GM12874 (cell line): ENCODE measurements around the gene UNC79.

Experiments
- CTCF ChIP-seq: IDR thresholded peaks from 2 replicates; pipeline ENCODE4 v1.5.1; 2011; ENCODE audit warnings: low read depth, mild to moderate bottlenecking, control low read depth, low read length, moderate library complexity; ENCODE audit not compliant: insufficient read depth

UNC79 gene

GRCh38 chr14:93606091-93606490, 175.4 kb downstream of the UNC79 start:
- no peak for TF ChIP-seq CTCF

- TF ChIP-seq CTCF, result peak; percentile 61
Observed at GRCh38 chr14:93619176-93619793, 188.5 kb downstream of the UNC79 start.

GRCh38 chr14:93628048-93628447, 197.3 kb downstream of the UNC79 start:
- no peak for TF ChIP-seq CTCF

- no peak for TF ChIP-seq CTCF
Observed at GRCh38 chr14:93629643-93630042, 198.9 kb downstream of the UNC79 start.

- TF ChIP-seq CTCF, result no peak
Observed at GRCh38 chr14:93638790-93639189, 208.1 kb downstream of the UNC79 start.

GRCh38 chr14:93643127-93643526, 212.4 kb downstream of the UNC79 start:
- no peak for TF ChIP-seq CTCF

GRCh38 chr14:93643676-93644075, 212.9 kb downstream of the UNC79 start:
- TF ChIP-seq CTCF, result no peak
